GM18520 (cell line): ENCODE results near the gene VAC14.

ENCODE experiments used
- ATAC-seq: cut with Tn5 transposase; IDR thresholded peaks from one replicate; pipeline ENCODE4 v1.9.1; 2021; ENCODE audit not compliant: unreplicated experiment

Gene VAC14

DNA sequence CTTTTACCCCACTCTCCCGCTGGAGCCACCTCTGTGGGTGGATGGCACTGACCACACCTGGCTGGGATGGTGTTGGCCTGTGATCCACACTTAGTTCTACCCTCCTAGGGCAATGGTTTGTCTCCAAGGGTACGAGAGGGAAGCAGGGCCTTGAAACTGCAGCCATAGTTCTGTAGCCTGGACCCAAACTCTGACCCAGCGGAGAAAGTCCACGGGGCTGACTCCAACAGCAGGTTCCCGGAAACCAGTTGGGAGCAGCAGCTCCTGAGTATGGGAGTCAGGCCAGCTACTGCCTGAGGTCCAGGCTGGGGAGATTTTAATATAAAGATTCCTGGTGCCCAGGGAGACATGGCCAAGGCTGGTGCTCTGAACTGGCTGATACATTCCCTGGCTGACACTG, 91.5 kb downstream of the VAC14 start:
- no peak for ATAC-seq

DNA sequence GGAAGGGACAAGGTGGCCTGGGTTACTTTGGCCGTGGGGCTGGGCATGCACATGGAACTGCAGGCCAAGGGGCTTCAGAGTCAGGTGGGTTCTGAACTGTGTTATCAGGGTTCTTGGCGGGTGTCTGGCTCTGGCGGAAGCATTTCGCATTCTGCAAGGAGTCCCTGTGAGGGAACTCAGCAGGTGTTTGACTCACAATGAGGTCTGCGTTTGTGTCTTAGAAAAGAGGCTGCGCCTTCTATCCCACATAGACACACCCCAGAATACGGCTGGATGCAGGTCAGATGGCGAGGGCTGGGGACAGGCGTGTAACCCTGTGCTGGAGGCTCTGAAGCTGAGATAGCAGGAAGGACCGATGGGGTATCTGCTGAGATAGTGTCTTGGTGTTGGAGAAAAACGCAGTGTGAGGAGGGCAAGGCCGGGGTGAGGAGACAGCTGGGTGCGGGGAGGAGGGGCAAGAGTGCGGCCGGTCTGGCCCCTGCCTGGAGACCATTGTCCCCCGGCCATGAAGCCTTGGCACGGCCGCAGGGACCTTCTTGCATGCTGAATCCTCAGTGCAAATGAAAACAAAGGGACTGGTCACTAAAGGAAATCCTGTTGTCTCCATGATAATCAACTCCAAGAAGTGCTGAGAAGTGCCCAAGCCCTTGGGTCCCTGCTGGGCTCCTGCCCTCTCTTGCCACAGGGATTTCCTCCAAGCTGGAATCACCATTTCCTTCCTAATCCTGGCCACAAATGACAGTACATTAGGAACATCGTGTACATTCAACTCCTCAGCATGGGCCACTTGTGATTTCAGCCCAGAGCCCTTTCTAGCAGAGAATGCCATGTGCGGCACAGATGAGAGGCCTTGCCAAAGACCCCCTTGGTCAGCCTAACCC, 92.4 kb downstream of the VAC14 start:
- no peak for ATAC-seq

DNA sequence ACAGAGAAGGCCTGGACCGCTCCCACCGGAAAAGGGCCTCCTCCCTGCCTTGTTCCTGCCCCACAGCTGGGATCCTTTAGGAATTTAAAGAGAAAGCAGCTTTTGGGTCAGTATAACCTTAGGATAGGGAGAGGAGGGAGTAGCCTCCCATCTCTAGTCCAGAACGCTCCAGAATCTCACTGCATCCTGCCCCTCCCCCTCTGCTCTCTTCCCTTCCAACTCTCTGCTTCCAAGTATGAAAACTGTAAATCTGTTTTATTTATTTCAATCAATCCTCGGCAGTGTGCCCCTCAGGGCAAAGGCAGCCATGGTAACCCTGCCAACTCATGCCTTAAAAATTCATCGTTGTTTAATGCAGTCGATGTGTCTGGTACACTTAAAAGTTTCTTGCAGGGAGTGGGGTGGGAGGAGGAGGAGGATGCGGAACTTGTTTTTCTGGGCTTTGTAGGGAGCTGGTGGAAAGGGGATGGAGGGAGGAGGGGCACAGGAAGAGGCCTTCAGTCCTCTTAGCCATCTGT, 94.0 kb downstream of the VAC14 start:
- ATAC-seq, result no peak

DNA sequence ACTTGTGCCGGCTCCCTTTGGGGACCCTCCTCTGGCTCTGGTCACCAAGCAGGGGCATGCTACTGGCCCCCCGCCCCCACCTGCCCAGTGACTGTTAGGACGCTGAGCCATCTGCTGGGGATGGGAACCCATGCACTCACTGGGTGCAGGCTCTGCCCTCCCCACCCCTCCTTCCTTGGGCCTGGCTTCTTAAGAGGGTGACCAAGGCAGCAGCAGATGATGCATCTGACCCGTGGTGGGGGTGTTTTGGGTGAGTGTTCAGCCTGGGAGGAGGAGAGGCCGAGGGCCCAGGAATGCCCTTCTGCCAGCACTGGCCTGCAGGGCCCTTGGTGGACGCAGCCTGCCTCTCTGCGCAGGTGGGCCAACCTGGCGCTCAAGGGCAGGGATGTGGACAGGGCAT, 95.9 kb downstream of the VAC14 start:
- ATAC-seq, result no peak

DNA sequence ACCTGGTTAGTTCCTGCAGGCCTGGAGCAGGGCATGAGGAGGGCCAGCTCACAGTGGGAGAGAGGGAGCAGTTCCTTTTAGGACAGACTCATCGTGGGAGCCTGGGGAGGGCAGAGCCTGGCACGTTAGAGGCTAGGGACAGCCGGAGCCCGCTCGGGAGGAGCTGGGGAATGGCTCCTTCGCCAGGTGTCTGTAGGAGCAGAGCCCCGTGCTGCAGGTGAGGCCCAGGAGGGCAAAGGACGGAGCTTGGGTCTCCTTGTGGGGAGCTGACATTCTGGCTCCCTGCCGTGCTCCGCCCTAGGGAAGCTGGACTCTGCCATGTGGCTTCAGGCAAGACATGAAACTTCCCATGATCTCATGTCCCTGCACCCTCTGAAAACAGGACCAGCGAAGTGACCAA, 96.4 kb downstream of the VAC14 start:
- no peak for ATAC-seq

DNA sequence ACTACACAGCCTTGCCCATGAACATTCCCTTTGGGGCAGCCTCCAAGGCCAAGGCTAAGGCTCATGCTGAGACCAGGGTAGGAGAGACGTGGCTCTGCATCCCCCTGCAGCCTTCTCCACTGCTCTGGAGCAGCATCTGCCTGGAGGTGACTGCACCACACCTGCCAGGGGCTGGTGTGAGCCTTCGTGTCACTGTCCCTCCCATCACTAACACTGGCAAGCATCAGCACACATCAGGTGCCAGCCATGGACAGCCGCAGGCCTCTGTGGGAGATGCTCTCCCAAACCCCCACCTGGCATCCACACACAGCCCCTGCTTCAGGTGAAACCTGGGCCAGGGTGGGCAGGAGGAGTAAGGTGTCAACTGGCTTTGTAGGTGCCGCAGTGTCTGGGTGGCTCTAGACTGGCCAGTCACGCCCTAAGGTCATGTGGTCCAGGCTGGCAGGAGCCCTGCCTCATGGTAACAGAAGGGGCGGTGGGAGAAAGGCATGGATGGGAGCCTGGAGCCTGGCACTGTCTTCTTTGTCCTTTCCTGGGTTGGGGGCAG, 97.0 kb downstream of the VAC14 start:
- ATAC-seq, result no peak

DNA sequence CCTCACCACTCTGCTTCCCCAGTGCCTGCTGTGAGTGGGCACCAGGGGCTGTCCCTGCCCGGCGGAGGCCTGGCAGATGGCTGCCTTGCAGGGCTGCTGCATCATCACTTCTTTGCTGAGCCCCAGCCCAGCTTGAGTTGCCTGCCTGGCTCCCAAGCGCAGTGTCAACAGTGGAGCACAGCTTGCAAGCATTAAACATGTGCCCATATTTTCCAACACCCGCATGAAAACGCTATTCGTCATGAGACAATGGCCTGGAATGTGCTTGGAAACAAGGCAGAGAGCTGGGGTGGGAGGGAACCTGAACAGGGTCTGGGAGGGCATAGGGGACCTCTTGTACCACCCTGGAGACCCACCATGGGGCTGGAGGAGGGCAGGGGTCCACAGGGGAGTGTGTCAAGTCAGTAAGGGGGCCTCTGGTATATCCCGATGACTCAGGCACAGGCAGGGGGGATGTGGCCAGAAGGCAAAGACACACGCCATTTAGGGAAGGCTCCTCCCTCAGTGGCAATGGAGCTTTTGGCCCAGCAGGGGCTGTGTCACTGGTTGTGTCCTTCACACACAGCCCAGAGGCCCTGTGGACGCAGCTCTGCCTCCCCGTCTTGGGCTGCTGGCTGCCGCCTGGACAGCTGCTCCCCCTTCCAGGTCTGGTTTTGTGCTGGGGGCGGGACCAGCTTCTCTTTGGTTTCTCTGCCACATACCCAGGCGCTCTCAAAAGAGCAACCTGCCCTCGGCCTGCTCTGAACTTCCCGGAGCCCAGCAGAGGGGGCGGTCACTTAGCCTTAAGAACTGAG, 97.7 kb downstream of the VAC14 start:
- ATAC-seq, result no peak

DNA sequence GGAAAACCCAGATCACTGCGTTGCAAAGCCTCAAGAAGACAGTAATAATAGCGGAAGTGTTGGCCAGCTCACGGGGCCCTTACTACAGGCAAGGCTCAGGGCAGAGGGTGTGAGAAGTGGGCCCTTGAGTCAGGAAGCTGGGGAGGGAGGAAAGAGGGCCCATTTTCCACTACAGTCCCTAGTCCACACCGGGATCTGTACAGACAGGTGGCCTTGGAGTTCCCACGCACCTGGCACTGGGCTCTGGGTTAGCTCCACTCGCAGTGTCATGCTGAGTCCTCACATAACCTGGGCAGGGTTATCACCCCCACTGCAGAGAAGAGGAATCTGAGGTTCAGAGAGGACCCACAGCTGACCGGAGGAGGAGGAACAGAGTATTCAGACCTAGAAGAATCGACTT, 98.3 kb downstream of the VAC14 start:
- no peak for ATAC-seq

DNA sequence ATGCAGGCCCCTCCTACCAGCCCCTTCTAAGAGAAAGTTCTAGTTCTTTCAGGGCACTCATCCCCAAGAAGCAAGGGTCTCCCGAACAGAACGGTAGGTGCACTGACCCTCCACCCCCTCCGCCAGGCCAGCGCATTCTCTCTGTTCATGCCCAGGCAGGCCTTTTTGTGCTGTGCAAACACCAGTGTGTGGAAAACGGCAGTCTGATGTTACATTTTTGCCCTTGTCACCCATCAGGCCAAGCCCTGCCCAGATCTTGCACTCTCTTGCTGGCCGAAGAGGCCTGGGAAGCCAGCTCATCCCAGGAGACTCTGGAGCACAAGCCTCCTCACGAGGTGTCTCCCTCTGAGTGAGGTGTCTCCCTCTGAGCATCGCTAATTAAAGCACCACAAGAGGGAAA, 99.0 kb downstream of the VAC14 start:
- no peak for ATAC-seq

DNA sequence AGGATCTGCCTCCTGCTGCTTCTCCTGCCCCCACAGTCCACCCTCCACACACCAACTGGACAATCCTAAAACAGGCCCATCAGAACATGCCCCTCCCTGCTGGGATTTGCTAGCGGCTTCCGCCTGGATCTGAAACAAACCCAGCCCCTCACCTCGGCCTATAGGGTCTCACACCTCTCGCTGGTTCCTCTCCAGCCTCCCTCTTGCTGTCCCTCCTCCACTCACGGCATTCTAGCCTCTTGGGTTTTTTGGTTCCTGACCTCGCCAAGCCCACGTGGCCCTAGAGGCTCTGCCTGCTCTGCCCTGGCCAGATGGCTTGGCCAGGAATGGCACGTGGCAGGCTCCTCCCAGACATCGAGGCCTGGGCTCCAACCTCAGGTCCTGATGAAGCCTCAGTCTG, 99.4 kb downstream of the VAC14 start:
- ATAC-seq, result no peak

DNA sequence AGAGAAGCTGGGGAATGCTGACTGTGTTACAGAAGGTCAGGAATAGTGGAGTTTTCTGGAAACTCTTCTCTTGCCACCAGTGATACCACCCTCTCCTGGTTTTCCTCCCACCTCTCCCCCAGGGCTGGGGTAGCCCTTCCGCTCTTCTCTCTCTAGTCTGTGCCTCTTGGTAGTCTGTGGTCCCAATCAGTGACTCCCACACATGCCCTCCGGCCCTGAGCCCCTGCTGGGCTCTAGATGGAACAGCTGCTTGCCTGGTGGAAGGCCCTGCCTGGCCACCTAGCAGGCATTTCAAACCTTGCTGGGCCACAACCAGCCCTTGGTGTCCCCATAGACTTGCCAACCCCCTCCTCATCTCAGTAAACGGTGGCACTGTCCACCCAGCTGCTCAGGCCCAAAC, 99.9 kb downstream of the VAC14 start:
- ATAC-seq, result no peak

DNA sequence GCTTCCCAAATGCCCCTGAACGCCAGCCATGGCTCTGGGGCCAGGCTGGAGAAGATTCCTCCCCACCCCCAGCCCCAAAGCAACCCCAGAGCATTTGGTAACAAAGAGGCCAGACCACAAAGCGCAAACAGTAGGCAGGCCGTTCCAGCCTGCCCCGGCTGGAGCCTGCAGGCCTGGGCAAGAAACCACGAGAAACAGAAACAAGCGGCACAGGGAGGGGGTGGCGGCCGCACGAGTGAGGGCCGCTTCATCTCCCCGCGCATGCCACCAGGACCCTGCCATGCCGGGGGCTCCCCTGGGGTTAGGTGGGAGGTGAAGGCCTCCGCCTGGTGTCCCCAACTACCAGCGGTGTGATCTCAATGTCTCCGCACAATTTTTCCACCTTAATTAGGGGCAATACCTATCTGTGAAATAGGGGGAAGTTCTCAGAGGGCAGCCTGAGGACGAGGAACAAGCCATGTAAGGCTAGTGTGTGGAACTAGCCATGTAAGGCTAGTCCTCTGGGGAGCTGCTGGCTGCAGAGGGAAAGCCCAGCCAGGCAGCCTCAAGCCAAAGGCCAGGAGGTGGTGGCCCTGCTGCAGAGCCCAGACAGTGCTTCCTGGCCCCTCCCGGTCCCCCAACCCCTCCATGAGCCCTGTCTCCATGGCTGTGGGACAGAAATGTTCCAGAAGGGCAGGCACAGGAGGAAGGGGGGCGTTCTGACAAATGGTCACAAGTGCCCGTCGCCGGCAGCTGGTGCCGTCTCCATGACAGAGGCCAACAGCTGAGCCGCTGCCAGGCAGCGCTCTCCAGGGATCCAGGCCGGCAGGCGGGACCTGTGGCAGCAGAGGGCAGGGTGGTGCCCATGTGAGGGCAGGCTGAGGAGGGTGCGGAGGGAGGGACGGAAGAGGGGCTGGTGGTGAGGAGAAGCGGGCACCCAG, 100.6 kb downstream of the VAC14 start:
- ATAC-seq, result no peak

DNA sequence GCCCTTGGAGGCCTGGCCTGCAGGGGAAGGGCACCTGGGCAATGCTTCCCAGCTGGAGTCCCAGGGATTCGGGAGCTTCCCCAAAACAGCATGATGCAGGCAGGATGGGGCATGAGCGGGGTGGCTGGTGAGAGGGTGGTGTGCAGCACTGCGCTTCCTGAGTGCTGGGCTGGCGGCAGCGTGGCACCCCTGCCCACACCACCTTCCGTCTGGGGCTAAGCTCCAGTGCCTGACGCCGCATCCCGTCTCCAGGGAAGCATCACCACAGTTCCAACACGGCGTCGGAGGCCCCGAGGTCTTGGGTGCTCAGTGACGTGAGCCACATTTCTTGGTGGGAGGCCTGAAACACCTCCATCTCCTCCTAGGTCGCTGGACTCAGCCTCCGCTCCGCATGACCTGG, 101.3 kb downstream of the VAC14 start:
- ATAC-seq, result no peak

DNA sequence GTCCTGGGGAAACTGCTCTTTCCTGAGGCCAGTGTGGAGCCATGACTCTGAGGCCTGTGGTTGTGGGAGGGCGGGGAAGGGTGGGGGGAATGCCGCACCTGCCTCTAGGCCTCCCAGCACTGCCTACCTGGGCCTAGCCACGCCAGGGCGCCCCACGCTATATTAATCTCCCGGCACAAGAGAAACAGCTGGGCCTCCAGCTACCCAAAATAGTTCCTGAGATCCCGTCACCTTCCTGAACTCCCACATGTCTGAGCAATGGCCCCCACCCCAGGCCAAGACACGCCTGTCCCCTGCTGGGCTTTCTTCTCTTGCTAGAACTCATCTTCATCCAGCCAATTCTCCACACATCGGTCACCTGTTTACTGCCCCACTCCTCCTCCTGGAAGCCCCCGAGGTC, 102.1 kb downstream of the VAC14 start:
- ATAC-seq, result no peak

DNA sequence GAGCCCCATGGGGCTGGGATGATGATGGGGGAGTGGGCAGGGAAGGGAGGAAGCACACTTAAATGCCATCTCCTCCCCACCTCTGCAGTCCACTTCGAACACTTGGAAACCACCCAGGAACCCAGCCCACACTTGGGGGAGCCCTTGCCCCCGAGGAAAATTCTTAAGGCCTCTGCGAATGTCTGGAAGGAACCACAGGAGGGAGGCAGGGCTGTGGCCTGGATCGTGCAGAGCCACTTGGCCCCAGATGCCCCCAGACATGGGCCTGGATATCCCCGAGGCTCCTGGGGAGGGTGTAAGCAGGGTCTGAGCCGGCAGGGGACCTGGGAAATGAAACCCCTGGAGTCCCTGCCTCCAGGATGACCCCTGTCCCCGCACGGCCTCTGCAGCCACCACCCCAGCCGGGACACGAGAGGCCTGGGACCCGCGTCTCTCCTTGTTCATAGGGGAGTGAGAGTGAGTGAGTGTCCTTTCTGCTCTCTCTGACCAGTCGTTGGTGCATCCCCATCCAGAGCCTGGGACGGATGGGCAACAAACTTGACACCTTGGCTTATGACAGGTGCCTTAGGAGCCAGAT, 103.3 kb downstream of the VAC14 start:
- ATAC-seq, result no peak

DNA sequence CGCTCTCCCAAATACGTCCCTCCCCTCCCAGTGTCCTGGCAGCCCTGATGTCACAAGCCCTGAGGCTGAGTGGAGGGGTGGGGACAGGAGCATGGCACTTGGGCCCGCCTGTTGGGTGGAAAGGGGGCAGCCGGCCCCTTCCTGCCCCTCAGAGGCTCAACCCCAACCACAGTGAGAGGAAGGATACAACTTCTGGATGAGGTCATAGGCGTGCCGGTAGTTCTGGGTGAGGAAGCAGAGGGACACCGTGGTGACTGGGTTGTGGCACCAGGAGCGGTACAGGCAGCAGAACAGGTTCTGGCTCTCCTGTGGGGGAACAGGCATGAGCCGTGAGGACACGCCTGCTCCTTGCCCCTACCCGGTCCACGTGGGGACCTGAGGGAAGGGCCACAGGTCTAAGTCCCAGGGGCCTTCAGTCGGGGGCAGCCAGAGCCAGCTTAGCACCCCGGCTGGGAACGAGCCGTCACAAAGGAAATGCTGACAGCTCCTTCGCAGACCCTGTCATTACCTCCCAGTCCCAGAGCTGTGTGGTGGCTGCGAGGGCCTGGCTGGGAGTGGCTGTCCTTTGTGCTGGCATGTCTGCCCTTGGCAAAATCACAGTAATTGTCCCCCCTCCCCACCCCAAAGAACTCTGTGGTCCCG, 103.9 kb downstream of the VAC14 start:
- ATAC-seq, result no peak

DNA sequence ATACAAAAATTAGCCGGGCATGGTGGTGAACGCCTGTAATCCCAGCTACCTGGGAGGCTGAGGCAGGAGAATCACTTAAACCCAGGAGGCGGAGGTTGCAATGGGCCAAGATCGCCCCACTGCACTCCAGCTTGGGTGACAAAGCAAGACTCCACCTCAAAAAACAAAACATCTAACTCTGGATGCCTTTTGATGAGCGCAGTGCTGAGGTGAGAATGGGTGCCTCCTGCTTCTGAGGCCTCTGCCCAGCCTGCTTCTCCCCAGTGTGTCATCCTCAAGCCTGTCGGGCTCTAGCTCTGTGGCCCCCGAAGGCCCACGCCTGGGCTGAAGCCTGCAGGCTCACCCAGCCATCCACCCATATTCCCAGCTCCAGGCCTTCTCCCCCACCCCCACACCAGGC, 104.6 kb downstream of the VAC14 start:
- no peak for ATAC-seq

DNA sequence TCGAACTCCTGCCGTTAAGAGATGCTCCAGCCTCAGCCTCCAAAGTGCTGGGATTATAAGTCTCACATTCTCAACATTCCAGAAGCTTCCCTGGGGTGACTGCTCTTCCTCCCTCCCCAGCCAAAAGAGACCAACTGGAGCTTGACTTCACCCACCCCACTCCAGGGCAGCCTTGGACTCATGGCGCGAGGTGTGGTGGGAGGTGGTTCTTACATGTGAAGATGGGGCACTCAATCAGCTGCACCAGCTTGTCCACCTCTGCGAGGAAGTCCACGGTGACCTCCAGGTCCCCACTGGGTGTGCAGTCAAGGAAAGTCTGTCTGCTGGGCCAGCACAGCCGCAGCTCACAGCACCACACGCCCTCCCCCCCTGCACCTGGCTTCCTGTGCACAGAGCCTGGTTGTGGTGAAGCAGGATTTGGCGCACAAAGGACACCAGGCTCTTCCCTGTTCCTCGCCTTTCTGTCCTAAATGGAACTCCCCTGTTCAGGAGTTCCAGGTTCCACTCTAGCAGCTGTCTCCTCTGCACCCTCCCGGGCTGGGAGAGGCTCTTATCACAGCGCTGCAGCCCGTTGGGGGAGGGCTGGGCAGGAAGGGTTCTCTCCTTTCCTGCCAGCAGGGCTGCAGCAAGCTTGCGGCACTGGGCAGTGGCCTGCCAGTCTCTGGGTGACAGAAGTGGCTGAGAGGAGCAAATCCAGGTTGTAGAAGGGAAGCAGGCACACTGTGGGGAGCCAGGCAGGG, 105.5 kb downstream of the VAC14 start:
- ATAC-seq, result no peak

DNA sequence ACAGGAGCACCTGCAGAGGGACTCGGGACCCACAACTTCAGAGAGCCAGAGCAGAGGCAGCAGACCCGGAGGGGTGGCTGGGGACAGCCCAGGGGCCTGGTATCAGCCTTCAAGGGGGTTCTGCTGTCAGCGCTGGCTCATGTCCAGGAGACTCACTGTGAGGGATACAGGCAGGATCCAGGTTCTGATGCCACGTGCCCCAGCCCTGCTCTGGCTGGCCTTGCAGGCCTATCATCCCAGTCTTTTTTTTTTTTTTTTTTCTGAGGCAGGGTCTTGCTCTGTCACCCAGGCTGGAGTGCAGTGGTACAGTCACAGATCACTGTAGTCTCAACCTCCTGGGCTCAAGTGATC, 106.1 kb downstream of the VAC14 start:
- ATAC-seq, result no peak
